OCI-LY1 (cell line): ENCODE measurements around the gene SMARCAD1.

Experiments used
- H2AFZ ChIP-seq: fragments of 200-600 bp; sonication (generic), shearing (Covaris generic); 2 replicates; pipeline ENCODE4 v1.6.0; 2014; ENCODE audit warnings: antibody characterized with exemption, mild to moderate bottlenecking, low read length
- H3F3A ChIP-seq: fragments of 200-600 bp; sonication (generic), shearing (Covaris generic); 2 replicates; pipeline ENCODE4 v1.6.0; 2014; ENCODE audit warnings: mild to moderate bottlenecking, antibody characterized with exemption, low read length, moderate library complexity; ENCODE audit not compliant: insufficient read depth
- H3K27ac ChIP-seq: fragments of 200-600 bp; sonication (generic); 2 replicates; pipeline ENCODE4 v1.5.1; 2014; ENCODE audit warnings: low read length, mixed run types, mild to moderate bottlenecking, low read depth; ENCODE audit not compliant: poor library complexity, severe bottlenecking
- H3K27me3 ChIP-seq: fragments of 200-600 bp; sonication (generic); 2 replicates; pipeline ENCODE4 v1.6.0; 2014; ENCODE audit warnings: antibody characterized with exemption, mild to moderate bottlenecking, low read length, moderate library complexity; ENCODE audit not compliant: insufficient read depth
- H3K36me3 ChIP-seq: fragments of 200-600 bp; sonication (generic); 2 replicates; pipeline ENCODE4 v1.6.1; 2014; ENCODE audit warnings: mild to moderate bottlenecking, antibody characterized with exemption, low read length, moderate library complexity, mixed read lengths; ENCODE audit not compliant: insufficient read depth
- H3K4me1 ChIP-seq: fragments of 200-600 bp; sonication (generic); 2 replicates; pipeline ENCODE4 v1.5.1; 2014; ENCODE audit warnings: mild to moderate bottlenecking, low read length, moderate library complexity; ENCODE audit not compliant: insufficient read depth, severe bottlenecking
- H3K4me2 ChIP-seq: fragments of 200-600 bp; sonication (generic), shearing (Covaris generic); 2 replicates; pipeline ENCODE4 v1.6.1; 2014; ENCODE audit warnings: low read length
- H3K4me3 ChIP-seq: fragments of 200-600 bp; sonication (generic); 2 replicates; pipeline ENCODE4 v1.5.1; 2014; ENCODE audit warnings: low read length, low read depth, mild to moderate bottlenecking, mixed read lengths; ENCODE audit not compliant: poor library complexity, severe bottlenecking
- H3K79me2 ChIP-seq: fragments of 200-600 bp; shearing (Covaris generic); 2 replicates; pipeline ENCODE4 v1.6.1; 2016; ENCODE audit warnings: mixed run types, low read length, mixed read lengths; ENCODE audit not compliant: insufficient read depth
- H3K9ac ChIP-seq: fragments of 200-600 bp; sonication (generic), shearing (Covaris generic); 2 replicates; pipeline ENCODE4 v1.6.1; 2014; ENCODE audit warnings: mild to moderate bottlenecking, low read length, mixed read lengths
- H3K9me2 ChIP-seq: fragments of 200-600 bp; sonication (generic), shearing (Covaris generic); 2 replicates; pipeline ENCODE4 v1.6.1; 2014; ENCODE audit warnings: low read depth, mild to moderate bottlenecking, low read length, mixed read lengths
- H3K9me3 ChIP-seq: fragments of 200-600 bp; shearing (Covaris generic); 2 replicates; pipeline ENCODE4 v1.6.1; 2014; ENCODE audit warnings: low read length, mixed read lengths
- H4K20me1 ChIP-seq: fragments of 200-600 bp; sonication (generic), shearing (Covaris generic); 2 replicates; pipeline ENCODE4 v1.6.0; 2016; ENCODE audit warnings: mild to moderate bottlenecking, low read length; ENCODE audit not compliant: insufficient read depth
- EZH2 ChIP-seq: fragments of 200-600 bp; sonication (generic), shearing (Covaris generic); IDR thresholded peaks from 2 replicates; pipeline ENCODE4 v1.8.0; 2017; ENCODE audit warnings: borderline replicate concordance, mixed run types, mild to moderate bottlenecking, antibody characterized with exemption, low read length, moderate library complexity, mixed read lengths
- TF ChIP-seq, protein P1 (sequence below): fragments of 200-600 bp; sonication (generic), shearing (Covaris generic); IDR thresholded peaks from 2 replicates; pipeline ENCODE4 v1.5.1; 2017; ENCODE audit warnings: mild to moderate bottlenecking, antibody characterized with exemption, low read length, moderate library complexity, mixed read lengths

SMARCAD1 gene

GRCh38 chr4:94208266-94208665 is 601 bp downstream of the SMARCAD1 start:
- Histone ChIP-seq H3K4me1 (peaks cover 18% of the 10 kb centered on the region), H3K4me2 (peak overlapping the region; percentile 93), H3K79me2 (peaks cover 22% of the 10 kb centered on the region), H3K9ac (peak overlapping the region; percentile 81), H2AFZ (no peak overlapping the region; the same call in 1 of the 2 replicates), H3K9me3 (no peaks in the 10 kb centered on the region), H3K9me2 (no peaks in the 10 kb centered on the region), H3K27ac (peak overlapping the region; percentile 83), H3K36me3 (peaks cover 39% of the 10 kb centered on the region), H3F3A (no peaks in the 10 kb centered on the region), H3K27me3 (no peaks in the 10 kb centered on the region), H4K20me1 (no peaks in the 10 kb centered on the region), H3K4me3 (peak overlapping the region; percentile 78)
- TF ChIP-seq EZH2: no peak
- TF ChIP-seq, protein P1, sequence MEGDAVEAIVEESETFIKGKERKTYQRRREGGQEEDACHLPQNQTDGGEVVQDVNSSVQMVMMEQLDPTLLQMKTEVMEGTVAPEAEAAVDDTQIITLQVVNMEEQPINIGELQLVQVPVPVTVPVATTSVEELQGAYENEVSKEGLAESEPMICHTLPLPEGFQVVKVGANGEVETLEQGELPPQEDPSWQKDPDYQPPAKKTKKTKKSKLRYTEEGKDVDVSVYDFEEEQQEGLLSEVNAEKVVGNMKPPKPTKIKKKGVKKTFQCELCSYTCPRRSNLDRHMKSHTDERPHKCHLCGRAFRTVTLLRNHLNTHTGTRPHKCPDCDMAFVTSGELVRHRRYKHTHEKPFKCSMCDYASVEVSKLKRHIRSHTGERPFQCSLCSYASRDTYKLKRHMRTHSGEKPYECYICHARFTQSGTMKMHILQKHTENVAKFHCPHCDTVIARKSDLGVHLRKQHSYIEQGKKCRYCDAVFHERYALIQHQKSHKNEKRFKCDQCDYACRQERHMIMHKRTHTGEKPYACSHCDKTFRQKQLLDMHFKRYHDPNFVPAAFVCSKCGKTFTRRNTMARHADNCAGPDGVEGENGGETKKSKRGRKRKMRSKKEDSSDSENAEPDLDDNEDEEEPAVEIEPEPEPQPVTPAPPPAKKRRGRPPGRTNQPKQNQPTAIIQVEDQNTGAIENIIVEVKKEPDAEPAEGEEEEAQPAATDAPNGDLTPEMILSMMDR: no peak

DNA sequence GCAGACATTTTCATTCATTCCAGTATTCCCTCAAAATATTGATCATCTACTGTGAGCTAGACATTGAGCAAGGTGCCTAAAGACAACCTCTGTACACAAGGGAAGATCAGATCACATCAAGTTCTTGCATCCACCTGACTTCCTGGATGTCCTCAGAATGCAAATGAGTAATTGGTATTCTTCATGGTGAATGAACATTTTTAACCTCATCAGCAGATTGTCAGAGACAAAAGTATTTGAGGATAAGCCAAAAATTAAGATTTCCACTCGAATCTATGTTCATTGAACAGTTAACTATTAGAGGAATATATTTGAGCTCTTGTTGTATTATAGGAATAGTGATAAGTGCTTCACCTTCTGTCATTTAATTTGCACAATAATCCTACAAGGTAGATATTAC is 1.3 kb downstream of the SMARCAD1 start:
- Histone ChIP-seq H3K9me2 (no peaks in the 10 kb centered on the region), H3F3A (no peaks in the 10 kb centered on the region), H3K27ac (peak overlapping the region; percentile 83), H2AFZ (no peak overlapping the region), H3K36me3 (peaks cover 45% of the 10 kb centered on the region), H3K4me3 (peak overlapping the region; percentile 78), H3K27me3 (no peaks in the 10 kb centered on the region), H3K9me3 (no peaks in the 10 kb centered on the region), H3K4me1 (peaks cover 18% of the 10 kb centered on the region), H3K79me2 (peaks cover 27% of the 10 kb centered on the region), H3K9ac (peak overlapping the region; percentile 81; the same call in 1 of the 2 replicates), H4K20me1 (no peaks in the 10 kb centered on the region), H3K4me2 (peak overlapping the region; percentile 93)
- TF ChIP-seq, protein P1: no peak
- no peak for TF ChIP-seq EZH2

DNA sequence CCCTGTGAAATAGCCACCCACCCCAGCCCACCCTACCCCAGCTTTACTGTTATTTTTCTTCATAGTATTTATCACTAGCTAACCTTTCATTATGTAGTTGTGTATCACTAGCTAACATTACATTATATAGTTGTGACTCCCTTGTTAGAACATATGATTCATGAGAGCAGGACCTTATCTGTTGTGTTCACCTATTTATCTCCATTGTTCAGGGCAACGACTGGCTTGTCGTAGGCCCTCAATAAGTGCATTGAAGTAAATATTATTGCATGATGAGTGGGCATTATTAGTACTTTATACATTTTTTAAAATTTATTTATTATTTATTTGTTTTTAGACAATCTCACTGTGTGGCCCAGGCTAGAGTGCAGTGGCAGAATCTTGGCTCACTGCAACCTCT is 4.2 kb downstream of the SMARCAD1 start:
- H3K79me2 ChIP-seq: peaks cover 41% of the 10 kb centered on the region
- H3K4me2 ChIP-seq: no peak overlapping the region
- peaks cover 75% of the 10 kb centered on the region for H3K36me3 ChIP-seq
- no peak overlapping the region for H3K27ac ChIP-seq
- H3K9me2 ChIP-seq: no peaks in the 10 kb centered on the region
- H3K9me3 ChIP-seq: no peaks in the 10 kb centered on the region
- no peak overlapping the region for H3K9ac ChIP-seq
- no peaks in the 10 kb centered on the region for H4K20me1 ChIP-seq
- peaks cover 18% of the 10 kb centered on the region for H3K4me1 ChIP-seq
- no peaks in the 10 kb centered on the region for H3F3A ChIP-seq
- no peak overlapping the region for H2AFZ ChIP-seq
- no peaks in the 10 kb centered on the region for H3K27me3 ChIP-seq
- H3K4me3 ChIP-seq: no peak overlapping the region
- TF ChIP-seq, protein P1: no peak
- TF ChIP-seq EZH2: no peak
